Esophagus squamous epithelium (tissue), 4 donors: ENCODE data around the gene AAR2.

Source experiments
- POLR2A ChIP-seq, 4 donors: fragments of 450-650 bp; IDR thresholded peaks; one replicate each; pipeline ENCODE4 v1.6.1; 2017; ENCODE audit warnings: antibody characterized with exemption in 4 of 4, mild to moderate bottlenecking in 4 of 4, moderate library complexity in 3 of 4
- TF ChIP-seq, protein P1 (sequence below), 6 experiments: fragments of 450-650 bp in 4 of 6; fragments of 200-600 bp in 2 of 6; sonication (generic) in 2 of 6; IDR thresholded peaks; one replicate each; pipeline ENCODE4 v1.5.1; 2016 to 2019; ENCODE audit warnings: antibody characterized with exemption in 6 of 6, mild to moderate bottlenecking in 4 of 6, moderate library complexity in 4 of 6

DNA sequence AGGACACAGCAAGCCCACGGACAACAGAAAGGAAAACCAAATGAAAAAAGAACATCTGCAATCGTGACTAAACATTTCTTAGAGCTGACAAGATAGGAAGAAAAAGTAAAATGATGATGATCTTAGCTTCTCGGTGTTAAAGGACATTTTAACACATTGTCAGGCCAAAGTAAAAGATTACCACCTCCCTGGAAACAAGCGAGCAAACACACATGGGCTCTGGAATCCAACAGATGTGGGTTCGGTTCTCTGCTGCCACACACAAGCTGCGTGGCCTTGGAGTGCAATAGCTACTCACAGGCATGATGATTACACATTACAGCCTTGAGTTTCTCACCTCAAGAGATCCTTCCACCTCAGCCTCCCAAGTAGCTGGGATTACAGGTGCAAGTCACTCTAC, 7.5 kb upstream of the AAR2 start:
- TF ChIP-seq, protein P1, sequence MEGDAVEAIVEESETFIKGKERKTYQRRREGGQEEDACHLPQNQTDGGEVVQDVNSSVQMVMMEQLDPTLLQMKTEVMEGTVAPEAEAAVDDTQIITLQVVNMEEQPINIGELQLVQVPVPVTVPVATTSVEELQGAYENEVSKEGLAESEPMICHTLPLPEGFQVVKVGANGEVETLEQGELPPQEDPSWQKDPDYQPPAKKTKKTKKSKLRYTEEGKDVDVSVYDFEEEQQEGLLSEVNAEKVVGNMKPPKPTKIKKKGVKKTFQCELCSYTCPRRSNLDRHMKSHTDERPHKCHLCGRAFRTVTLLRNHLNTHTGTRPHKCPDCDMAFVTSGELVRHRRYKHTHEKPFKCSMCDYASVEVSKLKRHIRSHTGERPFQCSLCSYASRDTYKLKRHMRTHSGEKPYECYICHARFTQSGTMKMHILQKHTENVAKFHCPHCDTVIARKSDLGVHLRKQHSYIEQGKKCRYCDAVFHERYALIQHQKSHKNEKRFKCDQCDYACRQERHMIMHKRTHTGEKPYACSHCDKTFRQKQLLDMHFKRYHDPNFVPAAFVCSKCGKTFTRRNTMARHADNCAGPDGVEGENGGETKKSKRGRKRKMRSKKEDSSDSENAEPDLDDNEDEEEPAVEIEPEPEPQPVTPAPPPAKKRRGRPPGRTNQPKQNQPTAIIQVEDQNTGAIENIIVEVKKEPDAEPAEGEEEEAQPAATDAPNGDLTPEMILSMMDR (IDR thresholded peaks at IDR 0.05) = no peak
- no peak for TF ChIP-seq POLR2A (IDR thresholded peaks at IDR 0.05)
